Measurements from ENCODE around the gene DHDDS.

DNA sequence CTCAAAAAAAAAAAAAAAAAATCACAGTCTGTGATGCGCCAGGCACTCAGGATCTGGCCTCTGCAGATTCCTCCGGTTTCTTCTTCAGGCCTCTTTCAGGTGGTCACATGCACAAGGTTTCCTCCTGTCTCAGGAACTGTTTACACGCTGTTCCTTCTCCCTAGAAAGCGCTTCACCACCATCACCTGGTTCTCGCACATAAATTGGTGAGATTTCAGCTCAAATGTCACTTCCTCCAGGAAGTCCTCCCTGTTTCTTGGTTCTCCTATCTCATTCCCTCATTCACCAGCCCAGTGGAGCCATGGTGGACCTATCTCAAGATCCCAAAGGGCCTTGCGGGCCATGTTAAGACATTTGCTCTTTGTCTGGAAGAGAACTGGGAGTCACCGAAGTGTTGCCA lies 66.8 kb downstream of the DHDDS start:
- TF ChIP-seq EZH2 (IDR thresholded peaks at IDR 0.05; ENCODE audit: insufficient read depth, low read length) = no peak
- TF ChIP-seq, protein P1, sequence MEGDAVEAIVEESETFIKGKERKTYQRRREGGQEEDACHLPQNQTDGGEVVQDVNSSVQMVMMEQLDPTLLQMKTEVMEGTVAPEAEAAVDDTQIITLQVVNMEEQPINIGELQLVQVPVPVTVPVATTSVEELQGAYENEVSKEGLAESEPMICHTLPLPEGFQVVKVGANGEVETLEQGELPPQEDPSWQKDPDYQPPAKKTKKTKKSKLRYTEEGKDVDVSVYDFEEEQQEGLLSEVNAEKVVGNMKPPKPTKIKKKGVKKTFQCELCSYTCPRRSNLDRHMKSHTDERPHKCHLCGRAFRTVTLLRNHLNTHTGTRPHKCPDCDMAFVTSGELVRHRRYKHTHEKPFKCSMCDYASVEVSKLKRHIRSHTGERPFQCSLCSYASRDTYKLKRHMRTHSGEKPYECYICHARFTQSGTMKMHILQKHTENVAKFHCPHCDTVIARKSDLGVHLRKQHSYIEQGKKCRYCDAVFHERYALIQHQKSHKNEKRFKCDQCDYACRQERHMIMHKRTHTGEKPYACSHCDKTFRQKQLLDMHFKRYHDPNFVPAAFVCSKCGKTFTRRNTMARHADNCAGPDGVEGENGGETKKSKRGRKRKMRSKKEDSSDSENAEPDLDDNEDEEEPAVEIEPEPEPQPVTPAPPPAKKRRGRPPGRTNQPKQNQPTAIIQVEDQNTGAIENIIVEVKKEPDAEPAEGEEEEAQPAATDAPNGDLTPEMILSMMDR (IDR thresholded peaks at IDR 0.05; ENCODE audit: insufficient read depth, low read depth, low read length) = no peak

All from astrocyte (in vitro differentiated cells and primary cell).